Stomach (tissue), 9 donors: ENCODE results near the gene IFNL3. TPM values are rescaled to one million over a fixed set of nuclear protein-coding genes. Genes with fewer than 3 reads are reported as not detected.

Experiments
- DNase-seq, 2 donors: peaks; one replicate each; pipeline versions ENCODE4 v3.0.0 to v3.0.0-alpha.2; 2013 to 2019
- H3K27ac ChIP-seq, 5 donors: fragments of 200-600 bp in 4 of 5; sonication (generic) in 4 of 5; one replicate each; pipeline ENCODE4 v1.5.1; 2013 to 2019; ENCODE audit warnings: mild to moderate bottlenecking in 1 of 5, moderate library complexity in 1 of 5
- H3K27me3 ChIP-seq, 3 donors: fragments of 200-600 bp; sonication (generic); one replicate each; pipeline ENCODE4 v1.5.1; 2017 to 2019; ENCODE audit warnings: mixed run types in 1 of 3
- H3K36me3 ChIP-seq, 4 donors: fragments of 200-600 bp; sonication (generic); 1 replicate in 3 of 4; 2 replicates in 1 of 4; pipeline ENCODE4 v1.5.1; 2016 to 2019
- H3K4me1 ChIP-seq, 4 donors: fragments of 200-600 bp; sonication (generic); one replicate each; pipeline ENCODE4 v1.5.1; 2016 to 2019
- H3K4me3 ChIP-seq, 4 donors: fragments of 200-600 bp; sonication (generic) in 3 of 4; one replicate each; pipeline ENCODE4 v1.5.1; 2016 to 2019; ENCODE audit warnings: mild to moderate bottlenecking in 1 of 4
- H3K9me3 ChIP-seq, 4 donors: fragments of 200-600 bp; sonication (generic); one replicate each; pipeline ENCODE4 v1.5.1; 2016 to 2019
- EP300 ChIP-seq: sonication (generic); formaldehyde crosslinking; IDR thresholded peaks from one replicate; pipeline ENCODE4 v1.6.1; 2017; ENCODE audit warnings: antibody characterized with exemption
- POLR2A ChIP-seq, 4 donors: fragments of 450-650 bp; IDR thresholded peaks; one replicate each; pipeline ENCODE4 v1.6.1; 2016; ENCODE audit warnings: antibody characterized with exemption in 4 of 4, control low read depth in 2 of 4, mild to moderate bottlenecking in 1 of 4, moderate library complexity in 1 of 4
- POLR2AphosphoS5 ChIP-seq, 3 donors: sonication (generic); formaldehyde crosslinking; IDR thresholded peaks; one replicate each; pipeline ENCODE4 v1.6.1; 2016; ENCODE audit warnings: antibody characterized with exemption in 3 of 3
- WGBS, 5 donors: extraction: QIAGEN DNeasy Blood & Tissue Kit in 3 of 5; methylation state at CpG; one replicate each; pipeline versions ENCODE4 v1.1.5 to v1.1.7; 2013 to 2018; 5-methylcytosine and 5-hydroxymethylcytosine counted together
- intact Hi-C: fragments of 100-400 bp; cut with DNase I; formaldehyde crosslinking; loops from one replicate; pipeline ENCODE4 v1.15.1; 2023; ENCODE audit warnings: low total_unique reads
- polyA plus RNA-seq, 3 donors: library from polyadenylated mRNA; stranded (reverse); fragments of 200-250 nt; gene quantifications; one replicate each; pipeline ENCODE4 v1.2.3, GENCODE V29; 2013
- total RNA-seq, 5 donors: library from RNA; depleted of rRNA; stranded (reverse); fragments of >200 nt; gene quantifications; one replicate each; pipeline versions ENCODE4 v1.1.0 to v1.2.3, GENCODE V29; 2014 to 2016
- TF ChIP-seq, protein P1 (sequence below), 7 experiments: fragments of 450-650 bp in 4 of 7; fragments of 200-600 bp in 3 of 7; sonication (generic) in 3 of 7; IDR thresholded peaks; one replicate each; pipeline ENCODE4 v1.5.1; 2016 to 2019; ENCODE audit warnings: antibody characterized with exemption in 7 of 7, control low read depth in 2 of 7, mild to moderate bottlenecking in 1 of 7
- donor health status: healthy with polysubstance abuse.
- donor health status: Bipolar disorder and iron deficiency.
- donor health status: healthy.

IFNL3 gene
- total and polyA plus RNA-seq, 8 donors, result not detected

DNA sequence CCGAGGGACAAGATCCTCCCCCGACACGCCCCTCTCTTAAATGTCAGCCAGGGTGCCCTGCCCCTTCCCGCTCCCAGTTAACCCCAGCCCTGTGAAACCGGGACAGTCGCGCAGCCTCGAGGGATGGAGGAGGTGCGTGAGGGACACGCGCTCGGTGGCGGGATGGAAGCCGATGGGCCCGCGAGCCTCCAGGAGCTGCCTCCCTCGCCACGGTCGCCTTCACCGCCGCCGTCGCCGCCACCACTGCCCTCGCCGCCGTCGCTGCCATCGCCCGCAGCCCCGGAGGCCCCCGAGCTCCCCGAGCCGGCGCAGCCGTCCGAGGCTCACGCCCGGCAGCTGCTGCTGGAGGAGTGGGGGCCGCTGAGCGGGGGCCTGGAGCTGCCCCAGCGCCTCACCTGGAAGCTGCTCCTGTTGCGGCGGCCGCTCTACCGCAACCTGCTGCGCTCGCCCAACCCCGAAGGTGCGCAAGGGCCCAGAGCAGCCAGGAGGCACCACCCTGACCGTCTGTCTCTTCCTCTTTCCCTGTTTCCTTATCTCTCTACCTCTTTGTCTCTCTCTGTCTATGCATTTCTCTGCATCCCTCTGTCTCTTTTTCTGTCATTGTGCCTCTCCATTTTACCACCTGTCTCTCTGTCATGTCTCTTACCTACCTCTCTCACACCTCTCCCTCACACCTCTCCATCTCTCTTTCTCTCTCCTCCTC, 47.8 kb downstream of the IFNL3 start, which contains the start of gene NCCRP1:
Gene NCCRP1, plus strand, starts transcription at position 105 of the 703 bp plus-strand sequence. Its CDS starts 19 bp downstream, at position 124.
- peak in 1 of 2 donors; percentile 42 for DNase-seq
- Histone ChIP-seq H3K27me3 (peaks cover 0 to 80% (median 42%) of the 10 kb centered on the region in 3 donors), H3K36me3 (no peaks in the 10 kb centered on the region), H3K27ac (no peak within 1 kb of the TSS), H3K9me3 (no peaks in the 10 kb centered on the region), H3K4me1 (peaks cover 7 to 25% (median 23%) of the 10 kb centered on the region in 4 donors), H3K4me3 (peak within 1 kb of the TSS in 1 of 4 donors; percentile 36)
- TF ChIP-seq POLR2AphosphoS5 (IDR thresholded peaks at IDR 0.05) (no peak), POLR2A (IDR thresholded peaks at IDR 0.05) (no peak), EP300 (no peak)
- 3 to 12% (median 5%) methylated on average over 9 to 51 of the region's 51 CpGs for WGBS, 5 donors
- intact Hi-C loops, result no loop called here

DNA sequence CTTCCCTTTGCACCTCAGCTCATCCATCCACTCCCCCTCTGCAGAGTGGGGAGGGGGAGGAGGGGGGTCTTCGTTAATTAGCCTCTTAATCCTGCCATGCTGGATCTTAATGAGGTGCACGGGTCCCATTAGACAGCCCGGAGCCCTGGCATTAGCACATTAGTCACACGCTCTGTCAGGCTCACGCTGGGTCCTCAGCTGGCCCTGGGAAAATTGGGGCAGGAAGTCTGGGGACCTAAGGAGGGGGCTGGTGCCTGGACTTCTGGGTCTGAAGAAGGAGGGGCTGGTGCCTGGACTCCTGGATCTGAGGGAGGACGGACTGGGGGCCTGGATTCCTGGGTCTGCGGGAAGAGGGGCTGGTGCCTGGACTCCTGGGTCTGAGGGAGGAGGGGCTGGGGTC, 48.5 kb downstream of the IFNL3 start:
- intact Hi-C loops, result no loop called here
- Histone ChIP-seq H3K36me3 (no peaks in the 10 kb centered on the region), H3K4me3 (no peak overlapping the region), H3K4me1 (peaks cover 7 to 25% (median 23%) of the 10 kb centered on the region in 4 donors), H3K27me3 (peaks cover 0 to 74% (median 42%) of the 10 kb centered on the region in 3 donors), H3K9me3 (no peaks in the 10 kb centered on the region), H3K27ac (no peak overlapping the region)
- TF ChIP-seq, protein P1, sequence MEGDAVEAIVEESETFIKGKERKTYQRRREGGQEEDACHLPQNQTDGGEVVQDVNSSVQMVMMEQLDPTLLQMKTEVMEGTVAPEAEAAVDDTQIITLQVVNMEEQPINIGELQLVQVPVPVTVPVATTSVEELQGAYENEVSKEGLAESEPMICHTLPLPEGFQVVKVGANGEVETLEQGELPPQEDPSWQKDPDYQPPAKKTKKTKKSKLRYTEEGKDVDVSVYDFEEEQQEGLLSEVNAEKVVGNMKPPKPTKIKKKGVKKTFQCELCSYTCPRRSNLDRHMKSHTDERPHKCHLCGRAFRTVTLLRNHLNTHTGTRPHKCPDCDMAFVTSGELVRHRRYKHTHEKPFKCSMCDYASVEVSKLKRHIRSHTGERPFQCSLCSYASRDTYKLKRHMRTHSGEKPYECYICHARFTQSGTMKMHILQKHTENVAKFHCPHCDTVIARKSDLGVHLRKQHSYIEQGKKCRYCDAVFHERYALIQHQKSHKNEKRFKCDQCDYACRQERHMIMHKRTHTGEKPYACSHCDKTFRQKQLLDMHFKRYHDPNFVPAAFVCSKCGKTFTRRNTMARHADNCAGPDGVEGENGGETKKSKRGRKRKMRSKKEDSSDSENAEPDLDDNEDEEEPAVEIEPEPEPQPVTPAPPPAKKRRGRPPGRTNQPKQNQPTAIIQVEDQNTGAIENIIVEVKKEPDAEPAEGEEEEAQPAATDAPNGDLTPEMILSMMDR (IDR thresholded peaks at IDR 0.05), result no peak
- TF ChIP-seq POLR2A (IDR thresholded peaks at IDR 0.05) (no peak), EP300 (no peak), POLR2AphosphoS5 (IDR thresholded peaks at IDR 0.05) (no peak)
- no peak for DNase-seq
- 34 to 65% (median 49%) methylated on average over 7 of the region's 7 CpGs for WGBS, 5 donors

DNA sequence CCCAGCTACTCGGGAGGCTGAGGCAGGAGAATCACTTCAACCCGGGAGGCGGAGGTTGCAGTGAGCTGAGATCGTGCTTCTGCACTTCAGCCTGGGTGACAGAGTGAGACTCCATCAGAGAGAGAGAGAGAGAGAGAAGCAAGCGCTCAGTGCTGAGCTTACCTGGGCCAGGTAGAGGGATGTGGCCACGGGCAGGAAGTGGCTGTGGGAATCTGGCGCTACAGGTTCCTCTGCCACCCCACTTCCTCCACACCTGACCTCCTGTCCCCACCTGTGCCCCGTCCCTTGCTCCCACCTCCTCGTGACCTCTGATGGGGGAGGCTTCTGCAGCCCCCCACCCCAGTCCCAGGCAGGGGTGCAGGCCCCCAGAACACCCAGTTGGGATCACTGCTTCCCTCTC, 49.1 kb downstream of the IFNL3 start:
- Histone ChIP-seq H3K4me1 (peaks cover 7 to 25% (median 23%) of the 10 kb centered on the region in 4 donors), H3K27me3 (peaks cover 0 to 68% (median 41%) of the 10 kb centered on the region in 3 donors), H3K4me3 (no peak overlapping the region), H3K9me3 (no peaks in the 10 kb centered on the region), H3K36me3 (no peaks in the 10 kb centered on the region), H3K27ac (no peak overlapping the region)
- 23 to 40% (median 33%) methylated on average over 7 to 9 of the region's 9 CpGs for WGBS, 5 donors
- no peak for TF ChIP-seq POLR2AphosphoS5 (IDR thresholded peaks at IDR 0.05)
- TF ChIP-seq, protein P1 (IDR thresholded peaks at IDR 0.05), result no peak
- TF ChIP-seq POLR2A (IDR thresholded peaks at IDR 0.05), result no peak
- TF ChIP-seq EP300, result no peak
- intact Hi-C loops, result no loop called here
- DNase-seq, result peak; percentile 37 to 61

DNA sequence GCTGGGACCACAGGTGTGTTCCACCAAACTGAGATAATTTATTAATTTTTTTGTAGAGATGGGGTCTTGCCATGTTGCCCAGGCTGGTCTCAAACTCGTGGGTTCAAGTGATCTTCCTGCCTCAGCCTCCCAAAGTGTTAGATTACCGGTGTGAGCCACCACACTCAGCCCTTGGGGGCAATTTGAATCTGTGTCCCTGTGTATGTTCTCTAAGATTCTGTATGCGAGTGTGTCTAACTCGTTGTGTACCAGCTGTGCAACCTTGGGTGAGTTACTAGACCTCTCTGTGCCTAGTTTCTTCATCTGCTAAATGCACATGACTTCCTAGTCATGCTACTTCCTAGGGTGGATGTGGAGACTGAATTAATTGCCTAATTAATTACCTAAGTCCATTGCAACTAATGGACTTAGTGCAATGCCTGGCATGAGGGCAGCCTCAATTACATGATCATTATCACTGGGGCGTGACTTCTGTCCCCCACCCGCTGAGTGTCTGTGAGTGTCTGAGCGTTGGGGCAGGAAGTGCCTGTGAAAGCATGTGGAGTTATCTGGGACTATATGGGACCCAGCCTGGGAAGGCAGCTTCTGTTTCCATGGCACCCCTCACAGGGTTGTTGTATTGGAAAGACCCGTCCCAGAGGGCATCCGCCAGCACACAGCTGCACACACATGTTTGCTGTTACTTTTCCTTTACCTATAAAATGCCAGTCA, 49.8 kb downstream of the IFNL3 start:
- Histone ChIP-seq H3K36me3 (no peaks in the 10 kb centered on the region), H3K4me1 (peaks cover 7 to 25% (median 23%) of the 10 kb centered on the region in 4 donors), H3K4me3 (no peak overlapping the region), H3K27ac (no peak overlapping the region), H3K27me3 (peaks cover 0 to 60% (median 33%) of the 10 kb centered on the region in 3 donors), H3K9me3 (no peaks in the 10 kb centered on the region)
- WGBS, 5 donors, result 46 to 54% (median 49%) methylated on average over 8 to 9 of the region's 9 CpGs
- DNase-seq, result peak in 1 of 2 donors; percentile 60
- TF ChIP-seq EP300 (no peak), POLR2AphosphoS5 (IDR thresholded peaks at IDR 0.05) (no peak), POLR2A (IDR thresholded peaks at IDR 0.05) (no peak)
- TF ChIP-seq, protein P1 (IDR thresholded peaks at IDR 0.05), result no peak
- intact Hi-C loops, result no loop called here
